HepG2 (cell line): Measurements from ENCODE around the gene MYBPC2. TPM values are rescaled to one million over a fixed set of nuclear protein-coding genes. Genes with fewer than 3 reads are reported as not detected.

Experiments
- TOE1 ChIP-seq: sonication (generic); formaldehyde crosslinking; IDR thresholded peaks from 2 replicates; pipeline ENCODE4 v1.4.0; 2020; ENCODE audit warnings: mild to moderate bottlenecking, missing genetic modification reagents
- ZNF746 ChIP-seq: sonication (generic); formaldehyde crosslinking; IDR thresholded peaks from 2 replicates; pipeline ENCODE4 v1.8.0; 2022; ENCODE audit warnings: mild to moderate bottlenecking, missing genetic modification reagents
- ZNF766 ChIP-seq: sonication (generic); formaldehyde crosslinking; IDR thresholded peaks from 2 replicates; pipeline ENCODE4 v1.5.0; 2020; ENCODE audit warnings: missing genetic modification reagents, borderline replicate concordance
- ZNF768 ChIP-seq: sonication (generic); formaldehyde crosslinking; IDR thresholded peaks from 2 replicates; pipeline ENCODE4 v1.4.0; 2020; ENCODE audit warnings: missing genetic modification reagents
- polyA plus RNA-seq, 8 experiments: library from polyadenylated mRNA; depleted of rRNA in 3 of 8; stranded (reverse) in 7 of 8; unstranded in 1 of 8; fragments of >200 nt; fragmentation: Illumina TruSeq in 4 of 8; extraction: Trizol in 4 of 8; gene quantifications; 2 replicates each; pipeline versions ENCODE4 v1.2.1 to v1.2.3, GENCODE V29; 2011 to 2016; ENCODE audit warnings: low read depth in 4 of 8, missing spikeins in 1 of 8, mixed read lengths in 1 of 8; ENCODE audit not compliant: insufficient read depth in 1 of 8
- total RNA-seq, 5 experiments: library from RNA; depleted of rRNA; stranded (reverse); fragments of >200 nt; fragmentation: Illumina TruSeq; extraction: Trizol; gene quantifications; 2 replicates each; pipeline ENCODE4 v1.2.3, GENCODE V29; 2016; ENCODE audit warnings: low read depth in 1 of 5
- TF ChIP-seq, protein P1 (sequence below), 2 experiments: fragments of 450-650 bp in 1 of 2; sonication (generic) in 1 of 2; formaldehyde crosslinking in 1 of 2; IDR thresholded peaks; 2 replicates each; pipeline versions ENCODE4 v1.6.1 to v1.8.0; 2016 to 2022; ENCODE audit warnings: antibody characterized with exemption in 1 of 2, mild to moderate bottlenecking in 1 of 2, missing genetic modification reagents in 1 of 2
- TF ChIP-seq, protein P2 (sequence below): sonication (generic); formaldehyde crosslinking; IDR thresholded peaks from 2 replicates; pipeline ENCODE4 v1.8.0; 2022; ENCODE audit warnings: mild to moderate bottlenecking, missing genetic modification reagents, moderate library complexity

The MYBPC2 gene
- total and polyA plus RNA-seq, 2 of the 13 experiments (the other 11 are each of a cell fraction or from before 2014, with no cell fraction given) = not detected

DNA sequence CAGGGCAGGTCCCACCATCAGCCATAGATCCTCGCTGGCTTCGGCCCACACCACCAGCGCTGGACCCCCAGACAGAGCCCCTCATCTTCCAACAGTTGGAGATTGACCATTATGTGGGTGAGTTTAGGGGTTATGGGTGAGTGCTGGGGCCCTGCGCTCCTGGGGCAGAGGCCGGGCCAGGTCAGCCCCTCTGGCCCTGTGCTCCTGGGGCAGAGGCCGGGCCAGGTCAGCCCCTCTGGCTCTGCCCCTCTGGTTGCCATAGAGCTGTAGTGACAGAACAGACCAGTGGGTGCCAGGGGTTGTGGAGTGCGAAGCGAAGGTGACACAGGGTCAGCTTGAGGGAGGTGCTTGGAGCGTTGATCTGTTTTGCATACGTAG, 33.3 kb upstream of the MYBPC2 start (continued):
- TF ChIP-seq, protein P1, sequence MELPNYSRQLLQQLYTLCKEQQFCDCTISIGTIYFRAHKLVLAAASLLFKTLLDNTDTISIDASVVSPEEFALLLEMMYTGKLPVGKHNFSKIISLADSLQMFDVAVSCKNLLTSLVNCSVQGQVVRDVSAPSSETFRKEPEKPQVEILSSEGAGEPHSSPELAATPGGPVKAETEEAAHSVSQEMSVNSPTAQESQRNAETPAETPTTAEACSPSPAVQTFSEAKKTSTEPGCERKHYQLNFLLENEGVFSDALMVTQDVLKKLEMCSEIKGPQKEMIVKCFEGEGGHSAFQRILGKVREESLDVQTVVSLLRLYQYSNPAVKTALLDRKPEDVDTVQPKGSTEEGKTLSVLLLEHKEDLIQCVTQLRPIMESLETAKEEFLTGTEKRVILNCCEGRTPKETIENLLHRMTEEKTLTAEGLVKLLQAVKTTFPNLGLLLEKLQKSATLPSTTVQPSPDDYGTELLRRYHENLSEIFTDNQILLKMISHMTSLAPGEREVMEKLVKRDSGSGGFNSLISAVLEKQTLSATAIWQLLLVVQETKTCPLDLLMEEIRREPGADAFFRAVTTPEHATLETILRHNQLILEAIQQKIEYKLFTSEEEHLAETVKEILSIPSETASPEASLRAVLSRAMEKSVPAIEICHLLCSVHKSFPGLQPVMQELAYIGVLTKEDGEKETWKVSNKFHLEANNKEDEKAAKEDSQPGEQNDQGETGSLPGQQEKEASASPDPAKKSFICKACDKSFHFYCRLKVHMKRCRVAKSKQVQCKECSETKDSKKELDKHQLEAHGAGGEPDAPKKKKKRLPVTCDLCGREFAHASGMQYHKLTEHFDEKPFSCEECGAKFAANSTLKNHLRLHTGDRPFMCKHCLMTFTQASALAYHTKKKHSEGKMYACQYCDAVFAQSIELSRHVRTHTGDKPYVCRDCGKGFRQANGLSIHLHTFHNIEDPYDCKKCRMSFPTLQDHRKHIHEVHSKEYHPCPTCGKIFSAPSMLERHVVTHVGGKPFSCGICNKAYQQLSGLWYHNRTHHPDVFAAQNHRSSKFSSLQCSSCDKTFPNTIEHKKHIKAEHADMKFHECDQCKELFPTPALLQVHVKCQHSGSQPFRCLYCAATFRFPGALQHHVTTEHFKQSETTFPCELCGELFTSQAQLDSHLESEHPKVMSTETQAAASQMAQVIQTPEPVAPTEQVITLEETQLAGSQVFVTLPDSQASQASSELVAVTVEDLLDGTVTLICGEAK (IDR thresholded peaks at IDR 0.05) = no peak
- TF ChIP-seq, protein P1 (CRISPR knock-in tag; IDR thresholded peaks at IDR 0.05) = no peak
- TF ChIP-seq ZNF746 (CRISPR knock-in tag) (no peak), ZNF768 (CRISPR knock-in tag) (no peak), TOE1 (CRISPR knock-in tag) (no peak), ZNF766 (CRISPR knock-in tag) (no peak)
- TF ChIP-seq, protein P2, sequence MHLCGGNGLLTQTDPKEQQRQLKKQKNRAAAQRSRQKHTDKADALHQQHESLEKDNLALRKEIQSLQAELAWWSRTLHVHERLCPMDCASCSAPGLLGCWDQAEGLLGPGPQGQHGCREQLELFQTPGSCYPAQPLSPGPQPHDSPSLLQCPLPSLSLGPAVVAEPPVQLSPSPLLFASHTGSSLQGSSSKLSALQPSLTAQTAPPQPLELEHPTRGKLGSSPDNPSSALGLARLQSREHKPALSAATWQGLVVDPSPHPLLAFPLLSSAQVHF (CRISPR knock-in tag) = no peak
- TF ChIP-seq, all 625 proteins: peak for 0
